K562 (cell line): ENCODE data around the gene DNASE1L3.

Experiments used
- KDM4B ChIP-seq, 2 experiments: fragments of 450-650 bp in 1 of 2; sonication (generic) in 1 of 2; IDR thresholded peaks; 2 replicates each; pipeline ENCODE4 v1.6.1; 2016 to 2017; ENCODE audit warnings: borderline replicate concordance in 2 of 2, antibody characterized with exemption in 1 of 2, low read depth in 1 of 2, mild to moderate bottlenecking in 1 of 2
- POLR2A ChIP-seq: fragments of 450-650 bp; conservative IDR thresholded peaks from 2 replicates; pipeline ENCODE4 v1.6.1; 2016
- RFX5 ChIP-seq: IDR thresholded peaks from 2 replicates; pipeline ENCODE4 v1.6.1; 2011; ENCODE audit warnings: low read depth, mild to moderate bottlenecking, improper control_type of control experiment, low read length
- ZNF274 ChIP-seq: IDR thresholded peaks from 2 replicates; pipeline ENCODE4 v1.6.1; 2011; ENCODE audit warnings: low read depth, mild to moderate bottlenecking, low read length, moderate library complexity, borderline replicate concordance
- ZNF282 ChIP-seq: sonication (generic); formaldehyde crosslinking; IDR thresholded peaks from 2 replicates; pipeline ENCODE4 v1.8.1; 2023; ENCODE audit warnings: missing genetic modification reagents
- TF ChIP-seq, protein P1 (sequence below): sonication (generic); formaldehyde crosslinking; IDR thresholded peaks from 2 replicates; pipeline ENCODE4 v1.8.0; 2022; ENCODE audit warnings: mild to moderate bottlenecking, missing genetic modification reagents, borderline replicate concordance
- TF ChIP-seq, protein P2 (sequence below): sonication (generic); formaldehyde crosslinking; IDR thresholded peaks from 2 replicates; pipeline ENCODE4 v1.9.0; 2022; ENCODE audit warnings: mild to moderate bottlenecking, missing genetic modification reagents
- TF ChIP-seq, protein P3 (sequence below): fragments of 250-450 bp; sonication (Bioruptor Pico); IDR thresholded peaks from 2 replicates; pipeline ENCODE4 v1.6.1; 2021; ENCODE audit warnings: mild to moderate bottlenecking
- TF ChIP-seq, protein P4 (sequence below): fragments of 250-450 bp; sonication (Bioruptor Pico); IDR thresholded peaks from 2 replicates; pipeline ENCODE4 v1.8.0; 2021; ENCODE audit warnings: moderate library complexity, mild to moderate bottlenecking, inconsistent platforms

DNA sequence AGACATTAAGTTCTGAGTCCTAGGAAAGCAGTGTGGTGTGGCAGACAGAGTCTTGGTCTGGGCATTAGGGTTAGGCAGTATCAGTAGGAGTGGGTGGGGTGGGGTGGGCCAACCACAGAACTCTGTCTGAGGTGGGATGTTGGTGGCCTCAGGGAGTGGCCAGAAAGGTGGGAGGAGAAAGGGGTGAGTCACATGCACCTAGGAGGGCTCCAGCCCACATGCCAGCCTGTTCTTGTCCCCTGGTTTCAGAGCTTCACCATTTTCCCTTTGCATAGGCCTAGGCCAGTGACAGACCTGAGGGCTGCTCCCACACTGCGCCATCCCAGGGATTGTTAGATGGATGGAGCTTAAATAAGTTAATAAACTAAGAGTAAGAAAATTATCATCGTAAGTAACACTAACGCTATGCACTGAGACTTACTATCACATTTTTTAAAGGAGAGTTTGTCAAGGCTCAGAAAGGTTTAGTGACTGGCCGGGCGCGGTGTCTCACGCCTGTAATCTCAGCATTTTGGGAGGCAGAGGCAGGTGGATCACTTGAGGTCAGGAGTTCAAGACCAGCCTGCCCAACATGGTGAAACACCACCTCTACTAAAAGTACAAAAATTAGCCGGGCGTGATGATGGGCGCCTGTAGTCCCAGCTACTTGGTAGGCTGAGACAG lies 33.8 kb downstream of the DNASE1L3 start:
- no peak for TF ChIP-seq ZNF282 (CRISPR knock-in tag)
- no peak for TF ChIP-seq POLR2A
- TF ChIP-seq RFX5, result no peak
- TF ChIP-seq KDM4B (IDR thresholded peaks at IDR 0.05; ENCODE audit: borderline replicate concordance in 2 of 2, low read depth in 1 of 2), result no peak
- TF ChIP-seq, protein P1, sequence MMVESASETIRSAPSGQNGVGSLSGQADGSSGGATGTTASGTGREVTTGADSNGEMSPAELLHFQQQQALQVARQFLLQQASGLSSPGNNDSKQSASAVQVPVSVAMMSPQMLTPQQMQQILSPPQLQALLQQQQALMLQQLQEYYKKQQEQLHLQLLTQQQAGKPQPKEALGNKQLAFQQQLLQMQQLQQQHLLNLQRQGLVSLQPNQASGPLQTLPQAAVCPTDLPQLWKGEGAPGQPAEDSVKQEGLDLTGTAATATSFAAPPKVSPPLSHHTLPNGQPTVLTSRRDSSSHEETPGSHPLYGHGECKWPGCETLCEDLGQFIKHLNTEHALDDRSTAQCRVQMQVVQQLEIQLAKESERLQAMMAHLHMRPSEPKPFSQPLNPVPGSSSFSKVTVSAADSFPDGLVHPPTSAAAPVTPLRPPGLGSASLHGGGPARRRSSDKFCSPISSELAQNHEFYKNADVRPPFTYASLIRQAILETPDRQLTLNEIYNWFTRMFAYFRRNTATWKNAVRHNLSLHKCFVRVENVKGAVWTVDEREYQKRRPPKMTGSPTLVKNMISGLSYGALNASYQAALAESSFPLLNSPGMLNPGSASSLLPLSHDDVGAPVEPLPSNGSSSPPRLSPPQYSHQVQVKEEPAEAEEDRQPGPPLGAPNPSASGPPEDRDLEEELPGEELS (CRISPR knock-in tag), result no peak
- TF ChIP-seq, protein P2, sequence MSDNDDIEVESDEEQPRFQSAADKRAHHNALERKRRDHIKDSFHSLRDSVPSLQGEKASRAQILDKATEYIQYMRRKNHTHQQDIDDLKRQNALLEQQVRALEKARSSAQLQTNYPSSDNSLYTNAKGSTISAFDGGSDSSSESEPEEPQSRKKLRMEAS (CRISPR knock-in tag), result no peak
- TF ChIP-seq, protein P3, sequence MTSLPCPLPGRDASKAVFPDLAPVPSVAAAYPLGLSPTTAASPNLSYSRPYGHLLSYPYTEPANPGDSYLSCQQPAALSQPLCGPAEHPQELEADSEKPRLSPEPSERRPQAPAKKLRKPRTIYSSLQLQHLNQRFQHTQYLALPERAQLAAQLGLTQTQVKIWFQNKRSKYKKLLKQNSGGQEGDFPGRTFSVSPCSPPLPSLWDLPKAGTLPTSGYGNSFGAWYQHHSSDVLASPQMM (CRISPR knock-in tag), result no peak
- TF ChIP-seq, protein P4, sequence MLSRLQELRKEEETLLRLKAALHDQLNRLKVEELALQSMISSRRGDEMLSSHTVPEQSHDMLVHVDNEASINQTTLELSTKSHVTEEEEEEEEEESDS (CRISPR knock-in tag), result no peak
- TF ChIP-seq ZNF274, result no peak
